H9 (cell line): ENCODE results near the gene DTNBP1. TPM values are rescaled to one million over a fixed set of nuclear protein-coding genes. Genes with fewer than 3 reads are reported as not detected.

Experiments
- DNase-seq: peaks from one replicate; pipeline ENCODE4 v3.0.0-alpha.2; 2017
- H2AFZ ChIP-seq: one replicate; pipeline ENCODE4 v1.6.1; 2013; ENCODE audit warnings: mild to moderate bottlenecking, low read length, control low read depth, moderate library complexity
- H2AK5ac ChIP-seq: 2 replicates; pipeline ENCODE4 v1.6.1; 2013; ENCODE audit warnings: low read length, control low read depth, mixed read lengths; ENCODE audit not compliant: insufficient read length
- H2BK120ac ChIP-seq: one replicate; pipeline ENCODE4 v1.6.1; 2013; ENCODE audit warnings: low read depth, mild to moderate bottlenecking, low read length, control low read depth, inconsistent platforms; ENCODE audit not compliant: poor library complexity, severe bottlenecking
- H2BK12ac ChIP-seq: 2 replicates; pipeline ENCODE4 v1.6.1; 2013; ENCODE audit warnings: low read length, control low read depth, mixed read lengths, low read depth; ENCODE audit not compliant: insufficient read length
- H2BK15ac ChIP-seq: 2 replicates; pipeline ENCODE4 v1.6.1; 2013; ENCODE audit warnings: low read depth, low read length, control low read depth
- H2BK20ac ChIP-seq: one replicate; pipeline ENCODE4 v1.6.1; 2013; ENCODE audit warnings: low read depth, mild to moderate bottlenecking, low read length, control low read depth, inconsistent platforms; ENCODE audit not compliant: poor library complexity, severe bottlenecking
- H2BK5ac ChIP-seq: 2 replicates; pipeline ENCODE4 v1.6.1; 2013; ENCODE audit warnings: low read length, control low read depth, mixed read lengths; ENCODE audit not compliant: insufficient read length
- H3K14ac ChIP-seq: 2 replicates; pipeline ENCODE4 v1.6.1; 2013; ENCODE audit warnings: low read length, control low read depth; ENCODE audit not compliant: insufficient read depth
- H3K18ac ChIP-seq: 2 replicates; pipeline ENCODE4 v1.6.1; 2013; ENCODE audit warnings: low read depth, mild to moderate bottlenecking, mixed read lengths, low read length, control low read depth; ENCODE audit not compliant: insufficient read length
- H3K23ac ChIP-seq: 2 replicates; pipeline ENCODE4 v1.6.1; 2013; ENCODE audit warnings: low read length, control low read depth, mixed read lengths, low read depth; ENCODE audit not compliant: insufficient read length
- H3K23me2 ChIP-seq: 2 replicates; pipeline ENCODE4 v1.6.1; 2013; ENCODE audit warnings: low read depth, mild to moderate bottlenecking, mixed read lengths, low read length, control low read depth; ENCODE audit not compliant: insufficient read length, poor library complexity, severe bottlenecking
- H3K27ac ChIP-seq: 2 replicates; pipeline ENCODE4 v1.5.1; 2013; ENCODE audit warnings: low read length, control low read depth, mixed read lengths, low read depth; ENCODE audit not compliant: insufficient read length
- H3K27me3 ChIP-seq: 2 replicates; pipeline ENCODE4 v1.6.1; 2013; ENCODE audit warnings: low read length, control low read depth, inconsistent platforms; ENCODE audit not compliant: insufficient read depth
- H3K4ac ChIP-seq: 2 replicates; pipeline ENCODE4 v1.6.1; 2013; ENCODE audit warnings: low read depth, mild to moderate bottlenecking, control low read depth, inconsistent platforms, low read length, moderate library complexity
- H3K4me1 ChIP-seq: 2 replicates; pipeline ENCODE4 v1.6.1; 2013; ENCODE audit warnings: low read length, control low read depth, inconsistent platforms; ENCODE audit not compliant: insufficient read depth
- H3K4me2 ChIP-seq: 2 replicates; pipeline ENCODE4 v1.6.1; 2013; ENCODE audit warnings: low read length, control low read depth, mixed read lengths; ENCODE audit not compliant: insufficient read length, insufficient read depth
- H3K56ac ChIP-seq: 2 replicates; pipeline ENCODE4 v1.6.1; 2013; ENCODE audit warnings: low read depth, mild to moderate bottlenecking, mixed read lengths, low read length, control low read depth; ENCODE audit not compliant: insufficient read length
- H3K79me1 ChIP-seq: 2 replicates; pipeline ENCODE4 v1.6.1; 2013; ENCODE audit warnings: low read depth, mild to moderate bottlenecking, moderate library complexity, low read length, control low read depth, inconsistent platforms; ENCODE audit not compliant: insufficient read depth, poor library complexity, severe bottlenecking
- H3K79me2 ChIP-seq: 2 replicates; pipeline ENCODE4 v1.6.1; 2013; ENCODE audit warnings: low read length, control low read depth, inconsistent platforms; ENCODE audit not compliant: insufficient read depth
- H3K9ac ChIP-seq: 2 replicates; pipeline ENCODE4 v1.6.1; 2013; ENCODE audit warnings: low read length, control low read depth, mixed read lengths; ENCODE audit not compliant: insufficient read length; ENCODE audit errors: extremely low read depth
- H3K9me3 ChIP-seq: one replicate; pipeline ENCODE4 v1.6.1; 2013; ENCODE audit warnings: low read depth, low read length, inconsistent platforms; ENCODE audit not compliant: control insufficient read depth
- H3T11ph ChIP-seq: one replicate; pipeline ENCODE4 v1.6.1; 2013; ENCODE audit warnings: mild to moderate bottlenecking, low read length, control low read depth, inconsistent platforms
- H4K20me1 ChIP-seq: one replicate; pipeline ENCODE4 v1.6.1; 2013; ENCODE audit not compliant: control insufficient read depth, insufficient read length, insufficient read depth
- H4K5ac ChIP-seq: 2 replicates; pipeline ENCODE4 v1.6.1; 2013; ENCODE audit warnings: low read depth, mild to moderate bottlenecking, mixed read lengths, low read length, control low read depth; ENCODE audit not compliant: insufficient read length
- H4K8ac ChIP-seq: replicated peaks from 2 replicates; pipeline ENCODE4 v1.6.1; 2013; ENCODE audit warnings: low read length, control low read depth, mixed read lengths, low read depth; ENCODE audit not compliant: insufficient read length
- H4K91ac ChIP-seq: 2 replicates; pipeline ENCODE4 v1.6.1; 2013; ENCODE audit warnings: low read depth, mild to moderate bottlenecking, moderate library complexity, mixed read lengths, low read length, control low read depth; ENCODE audit not compliant: insufficient read length
- H3K27ac Mint-ChIP-seq, 3 experiments: 2 replicates in 2 of 3; 3 replicates in 1 of 3; pipeline ENCODE4 v1.8.0; 2020 to 2021; ENCODE audit warnings: mixed read lengths in 3 of 3, mild to moderate bottlenecking in 1 of 3, moderate library complexity in 1 of 3
- H3K27me3 Mint-ChIP-seq: 2 replicates; pipeline ENCODE4 v1.8.0; 2021; ENCODE audit warnings: low read depth, mild to moderate bottlenecking, moderate library complexity, mixed read lengths
- H3K36me3 Mint-ChIP-seq, 3 experiments: 2 replicates in 2 of 3; 3 replicates in 1 of 3; pipeline ENCODE4 v1.8.0; 2020 to 2021; ENCODE audit warnings: low read depth in 3 of 3, mixed read lengths in 3 of 3; ENCODE audit not compliant: insufficient read depth in 1 of 3
- H3K4me1 Mint-ChIP-seq, 2 experiments: 2 replicates each; pipeline ENCODE4 v1.8.0; 2020; ENCODE audit warnings: mixed read lengths in 2 of 2
- H3K4me3 Mint-ChIP-seq, 2 experiments: 2 replicates in 1 of 2; 3 replicates in 1 of 2; pipeline ENCODE4 v1.8.0; 2020 to 2021; ENCODE audit warnings: mild to moderate bottlenecking in 2 of 2, mixed read lengths in 2 of 2, moderate library complexity in 1 of 2
- H3K9me3 Mint-ChIP-seq, 2 experiments: 2 replicates in 1 of 2; 3 replicates in 1 of 2; pipeline ENCODE4 v1.8.0; 2020; ENCODE audit warnings: mild to moderate bottlenecking in 2 of 2, mixed read lengths in 2 of 2, moderate library complexity in 1 of 2
- total RNA-seq: library from RNA; stranded (reverse); gene quantifications from 2 replicates; pipeline ENCODE4 v1.2.1, GENCODE V29; 2021
- TF ChIP-seq, protein P1 (sequence below): fragments of 200-600 bp; sonication (generic); conservative IDR thresholded peaks from 3 replicates; pipeline ENCODE4 v1.8.0; 2021; ENCODE audit warnings: antibody characterized with exemption, mild to moderate bottlenecking

The DTNBP1 gene
- total RNA-seq, 1 experiment from 2014 or later: 12.9 TPM

- H3K18ac ChIP-seq: no peak overlapping the region
- H4K20me1 ChIP-seq: no peaks in the 10 kb centered on the region
- H3K9ac ChIP-seq: no peak overlapping the region
- no peak overlapping the region for H3K4ac ChIP-seq
- H2BK20ac ChIP-seq: no peak overlapping the region
- TF ChIP-seq, protein P1, sequence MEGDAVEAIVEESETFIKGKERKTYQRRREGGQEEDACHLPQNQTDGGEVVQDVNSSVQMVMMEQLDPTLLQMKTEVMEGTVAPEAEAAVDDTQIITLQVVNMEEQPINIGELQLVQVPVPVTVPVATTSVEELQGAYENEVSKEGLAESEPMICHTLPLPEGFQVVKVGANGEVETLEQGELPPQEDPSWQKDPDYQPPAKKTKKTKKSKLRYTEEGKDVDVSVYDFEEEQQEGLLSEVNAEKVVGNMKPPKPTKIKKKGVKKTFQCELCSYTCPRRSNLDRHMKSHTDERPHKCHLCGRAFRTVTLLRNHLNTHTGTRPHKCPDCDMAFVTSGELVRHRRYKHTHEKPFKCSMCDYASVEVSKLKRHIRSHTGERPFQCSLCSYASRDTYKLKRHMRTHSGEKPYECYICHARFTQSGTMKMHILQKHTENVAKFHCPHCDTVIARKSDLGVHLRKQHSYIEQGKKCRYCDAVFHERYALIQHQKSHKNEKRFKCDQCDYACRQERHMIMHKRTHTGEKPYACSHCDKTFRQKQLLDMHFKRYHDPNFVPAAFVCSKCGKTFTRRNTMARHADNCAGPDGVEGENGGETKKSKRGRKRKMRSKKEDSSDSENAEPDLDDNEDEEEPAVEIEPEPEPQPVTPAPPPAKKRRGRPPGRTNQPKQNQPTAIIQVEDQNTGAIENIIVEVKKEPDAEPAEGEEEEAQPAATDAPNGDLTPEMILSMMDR: no peak
- Mint-ChIP-seq H3K36me3 (peaks cover 0 to 5% (median 2%) of the 10 kb centered on the region in 3 experiments; a peak in 2 of 7 replicates), H3K9me3 (peaks cover 3 to 6% of the 10 kb centered on the region in 2 experiments; a peak in 4 of 5 replicates), H3K4me1 (peaks cover 22 to 24% of the 10 kb centered on the region in 2 experiments), H3K27ac (no peak overlapping the region), H3K4me3 (no peak overlapping the region), H3K27me3 (peaks cover 9% of the 10 kb centered on the region)
- no peaks in the 10 kb centered on the region for H3K9me3 ChIP-seq
- no peaks in the 10 kb centered on the region for H3K27me3 ChIP-seq
- H3K56ac ChIP-seq: no peak overlapping the region
- H3K23ac ChIP-seq: no peak overlapping the region
- H3K23me2 ChIP-seq: no peaks in the 10 kb centered on the region
- H3K27ac ChIP-seq: no peak overlapping the region
- H4K8ac ChIP-seq: no peak overlapping the region
- peaks cover 5% of the 10 kb centered on the region for H3K4me1 ChIP-seq
- H3K79me1 ChIP-seq: no peaks in the 10 kb centered on the region
- H2AK5ac ChIP-seq: no peak overlapping the region
- H4K91ac ChIP-seq: no peak overlapping the region
- H4K5ac ChIP-seq: no peak overlapping the region
- no peak overlapping the region for H2BK5ac ChIP-seq
- no peak overlapping the region for H3T11ph ChIP-seq
- no peak overlapping the region for H2BK15ac ChIP-seq
- no peak overlapping the region for H2AFZ ChIP-seq
- DNase-seq: no peak
- H2BK120ac ChIP-seq: no peak overlapping the region
- no peaks in the 10 kb centered on the region for H3K79me2 ChIP-seq
- no peak overlapping the region for H3K4me2 ChIP-seq
- H2BK12ac ChIP-seq: no peak overlapping the region
- H3K14ac ChIP-seq: no peak overlapping the region
These were observed 15.7 kb upstream of the DTNBP1 start for GRCh38 chr6:15678514-15678913.
